Retina (tissue), 1 donor: ENCODE results near the gene SASH3.
"Not testable (repeated sequence)": the region's sequence is repeated elsewhere in the genome, so short reads cannot be mapped to it uniquely, and the experiment has no call there.

ENCODE experiments used
- DNase-seq: peaks from one replicate; pipeline ENCODE4 v3.0.0-alpha.2; 2016

Gene SASH3

DNA sequence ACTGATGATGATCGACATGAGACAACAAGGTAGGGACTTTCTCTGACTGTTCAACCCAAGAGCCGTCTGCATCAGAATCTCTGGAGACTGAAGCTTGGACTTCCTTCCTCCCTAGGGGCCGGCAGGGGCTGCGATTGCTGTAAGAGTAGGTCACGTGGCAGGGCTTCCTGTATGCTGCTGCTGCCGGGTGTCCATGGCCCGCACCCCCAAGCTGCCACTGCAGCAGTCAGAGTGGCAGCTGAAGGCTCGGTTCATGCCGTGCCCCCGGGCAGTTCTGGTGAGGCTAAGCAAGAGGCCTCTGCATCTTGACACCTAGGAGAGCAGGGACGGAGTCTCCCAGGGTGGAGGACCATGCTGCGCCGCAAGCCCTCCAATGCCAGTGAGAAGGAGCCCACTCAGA, at the start of gene SASH3:
Gene SASH3, plus strand, starts transcription at position 203 of the 400 bp plus-strand sequence. Its CDS starts 149 bp downstream, at position 352.
- DNase-seq: no peak

DNA sequence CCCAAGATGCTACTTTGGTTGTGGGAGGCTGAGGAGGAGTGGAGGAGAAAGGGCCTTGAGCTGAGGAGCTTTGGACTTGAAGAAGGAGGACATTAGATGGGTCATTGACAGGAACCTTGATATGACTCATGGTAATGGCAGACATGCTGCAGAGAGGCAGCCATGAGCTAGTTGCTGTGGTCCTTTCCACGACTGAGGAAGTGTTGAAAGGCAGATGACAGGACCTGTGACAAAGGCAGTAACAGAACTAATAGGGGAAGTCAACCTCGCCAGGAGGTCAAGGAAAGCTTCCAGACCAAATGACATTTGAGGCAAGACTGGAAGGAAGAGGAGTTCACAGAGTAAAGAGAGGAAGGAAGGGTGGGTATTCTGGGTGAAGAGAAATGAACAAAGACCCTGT, 48.5 kb upstream of the SASH3 start:
- DNase-seq: no peak

DNA sequence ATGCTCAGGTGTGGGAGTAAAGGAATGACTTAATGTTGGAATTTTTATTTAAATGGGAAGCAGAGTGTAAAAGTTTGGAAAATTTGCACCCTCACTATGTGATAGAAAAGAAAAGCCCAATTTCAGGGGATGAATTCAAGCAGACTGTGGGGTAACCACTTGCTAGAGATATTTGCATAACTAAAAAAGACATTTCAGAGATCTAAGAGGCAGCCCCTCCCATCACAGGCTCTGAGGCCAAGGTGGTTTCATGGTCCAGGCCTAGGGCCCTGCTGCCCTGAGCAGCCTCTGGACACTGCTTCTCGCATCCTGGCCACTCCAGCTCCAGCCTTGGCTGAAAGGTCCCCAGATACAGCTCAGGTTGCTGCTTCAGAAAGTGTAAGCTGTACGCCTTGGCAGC, 46.9 kb upstream of the SASH3 start:
- no peak for DNase-seq

DNA sequence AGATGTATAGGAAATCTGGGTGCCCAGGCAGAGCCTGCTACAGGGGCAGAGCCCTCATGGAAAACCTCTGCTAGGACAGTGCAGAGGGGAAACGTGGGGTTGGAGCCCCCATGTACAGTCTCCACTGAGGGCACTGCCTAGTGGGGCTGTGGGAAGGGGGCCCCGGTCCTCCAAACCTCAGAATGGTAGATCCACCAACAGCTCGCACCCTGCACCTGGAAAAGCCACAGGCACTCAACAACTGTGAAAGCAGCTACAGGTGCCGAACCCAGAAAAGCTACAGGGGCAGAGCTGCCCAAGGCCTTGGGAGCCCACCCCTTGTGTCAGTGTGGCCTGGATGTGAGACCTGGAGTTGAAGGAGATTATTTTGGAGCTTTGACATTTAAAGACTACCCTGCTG, 46.4 kb upstream of the SASH3 start:
- no peak for DNase-seq

DNA sequence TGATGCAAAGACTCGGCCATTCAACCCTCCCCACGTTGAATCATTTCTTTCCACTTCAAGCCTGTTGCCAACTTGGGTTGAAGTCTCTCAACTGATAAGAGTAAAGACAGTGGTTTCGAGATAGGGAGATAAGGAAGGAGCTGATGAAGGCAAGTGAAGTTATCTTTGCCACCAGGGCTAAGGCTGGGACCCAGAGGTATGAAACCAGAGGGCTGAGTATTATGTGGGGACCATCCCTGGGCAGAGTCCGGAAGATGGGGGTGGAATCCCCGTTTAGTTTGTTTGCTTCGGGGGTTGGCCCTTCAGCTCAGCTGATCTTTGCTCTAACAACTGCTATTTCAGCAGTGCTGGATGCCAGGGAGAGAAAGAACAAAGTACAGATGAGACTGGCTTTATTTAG, 43.3 kb upstream of the SASH3 start:
- DNase-seq: no peak

DNA sequence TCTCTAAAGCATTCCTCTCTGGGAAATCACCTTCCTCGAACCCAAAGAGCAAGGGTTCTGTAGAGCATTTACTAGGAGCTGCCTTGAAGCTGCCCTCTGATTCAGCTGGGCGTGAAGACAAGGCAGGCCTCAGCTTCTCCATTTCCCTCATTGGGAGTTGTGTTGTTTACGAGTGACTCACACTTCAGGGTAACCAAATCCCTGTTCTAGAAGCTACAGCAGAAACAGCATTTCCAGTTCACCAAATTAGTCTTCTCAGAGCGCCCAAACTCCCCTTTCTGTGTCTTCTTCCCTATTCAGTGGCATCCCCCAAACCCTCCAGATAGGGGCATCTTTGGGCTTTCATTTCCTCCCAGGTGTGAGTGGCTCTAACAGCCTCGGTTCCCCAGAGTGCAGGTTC, 41.8 kb upstream of the SASH3 start:
- no peak for DNase-seq

DNA sequence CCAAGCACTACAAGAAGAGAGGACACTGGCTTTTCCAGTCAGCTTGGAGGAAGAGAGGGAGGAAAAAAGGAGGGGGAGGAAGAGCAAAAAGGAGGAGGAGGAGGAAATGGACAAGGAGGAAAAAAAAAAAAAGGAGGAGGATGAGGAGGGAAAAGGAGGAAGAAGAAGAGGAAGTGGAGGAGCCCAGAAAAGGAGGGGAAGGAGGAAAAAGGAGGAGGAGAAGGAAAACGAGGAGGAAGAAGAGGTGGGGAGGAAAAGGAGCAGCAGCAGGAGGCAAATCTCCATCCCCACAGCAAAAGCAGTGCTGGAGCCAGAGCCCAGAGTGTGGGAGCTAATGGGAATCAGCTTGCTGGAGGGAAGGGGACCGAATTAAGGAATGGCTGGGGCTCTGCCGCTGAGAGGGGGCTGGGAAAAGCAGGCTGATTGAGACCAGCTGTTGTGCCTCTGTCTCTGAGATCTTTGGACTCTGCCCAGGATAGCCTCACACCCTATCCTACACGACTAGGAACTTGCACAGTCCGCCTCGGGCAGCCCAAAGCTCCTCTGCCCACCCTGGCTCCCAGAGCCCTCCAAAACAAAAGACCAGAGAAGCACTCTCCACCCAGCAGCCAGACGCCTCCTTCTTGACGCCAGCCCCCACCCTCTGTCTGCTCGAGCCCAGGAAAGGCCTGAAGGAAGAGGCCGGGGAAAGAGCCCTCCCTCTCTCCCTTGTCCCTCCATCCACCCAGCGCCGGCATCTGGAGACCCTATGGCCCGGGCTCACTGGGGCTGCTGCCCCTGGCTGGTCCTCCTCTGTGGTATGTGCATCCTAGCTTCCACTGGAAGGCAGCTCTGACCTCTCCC, 41.1 kb upstream of the SASH3 start, which contains the start of gene XPNPEP2:
Gene XPNPEP2, plus strand, starts transcription at position 514 of the 843 bp plus-strand sequence. Its CDS starts 235 bp downstream, at position 749.
- peak; percentile 26 for DNase-seq

DNA sequence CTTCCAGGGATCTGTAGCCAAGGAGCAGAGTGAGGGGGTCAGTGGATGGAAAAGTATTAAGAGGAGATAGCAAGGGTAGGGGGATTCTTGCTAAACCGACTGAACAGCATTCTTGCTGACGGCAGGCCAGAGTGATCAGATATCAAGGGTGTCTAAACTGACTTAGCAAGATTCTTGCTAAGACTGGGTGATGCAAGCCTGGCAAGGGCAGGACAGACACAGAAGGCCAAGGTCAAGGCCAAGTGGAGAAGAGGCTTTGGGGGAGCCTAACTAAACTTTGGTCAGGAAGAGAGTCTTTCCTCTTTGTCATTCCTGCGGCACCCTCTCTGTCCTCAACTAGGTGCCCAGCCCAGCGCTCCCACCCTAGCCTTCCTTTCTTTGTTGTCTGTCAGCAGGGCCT, 40.2 kb upstream of the SASH3 start:
- no peak for DNase-seq

DNA sequence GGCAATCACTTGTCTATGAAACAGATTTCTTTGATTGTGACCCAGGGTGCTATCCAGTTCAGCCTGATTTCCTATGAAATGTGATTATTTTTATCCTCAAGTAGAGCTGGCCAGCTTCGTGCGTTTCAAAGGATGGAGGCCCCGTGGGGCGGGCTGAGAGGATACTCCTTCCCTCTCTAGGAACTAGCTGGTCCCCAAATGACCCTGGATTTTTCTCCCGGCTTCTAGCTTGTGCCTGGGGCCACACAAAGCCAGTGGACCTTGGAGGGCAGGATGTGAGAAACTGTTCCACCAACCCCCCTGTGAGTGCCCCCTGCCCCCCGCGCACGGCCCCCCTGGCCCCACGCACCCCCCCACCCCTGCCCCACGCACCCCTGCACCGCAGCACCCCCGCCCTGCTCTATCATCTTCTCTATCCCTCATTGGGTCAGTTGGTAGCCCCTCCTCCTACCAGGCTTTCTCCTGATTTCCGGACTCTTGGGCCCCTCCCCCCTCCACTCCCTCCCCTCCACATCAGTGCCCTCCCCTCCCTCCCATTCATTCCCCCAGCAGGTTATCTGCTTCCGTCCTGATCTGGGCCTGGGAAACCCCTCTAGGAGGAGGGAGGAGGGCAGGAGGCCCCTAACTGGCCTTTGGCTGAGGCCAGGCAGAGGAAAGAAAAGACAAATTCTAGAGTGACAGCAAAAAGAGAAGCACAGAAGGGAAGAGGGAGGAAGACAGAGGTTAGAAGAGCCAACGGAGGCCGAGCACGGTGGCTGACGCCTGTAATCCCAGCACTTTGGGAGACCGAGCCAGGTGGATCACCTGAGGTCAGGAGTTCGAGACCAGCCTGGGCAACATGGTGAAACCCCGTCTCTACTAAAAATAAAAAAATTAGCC, 37.6 kb upstream of the SASH3 start:
- DNase-seq: no peak

DNA sequence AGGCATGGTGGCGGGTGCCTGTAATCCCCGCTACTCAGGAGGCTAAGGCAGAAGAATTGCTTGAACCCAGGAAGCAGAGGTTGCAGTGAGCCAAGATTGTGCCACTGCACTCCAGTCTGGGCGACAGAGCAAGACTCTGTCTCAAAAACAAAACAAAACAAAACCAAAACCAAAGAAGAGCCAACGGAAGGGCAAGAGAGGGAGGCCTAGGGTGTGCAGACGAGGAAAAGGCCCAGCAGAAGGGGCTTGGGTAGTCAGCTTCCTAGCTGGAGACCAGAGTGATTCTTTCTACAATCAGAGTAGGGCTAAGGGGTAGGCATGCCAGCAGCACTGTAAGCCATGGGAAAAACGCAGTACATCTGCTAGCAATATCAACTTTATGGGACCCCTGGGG, 37.0 kb upstream of the SASH3 start:
- DNase-seq: not testable (repeated sequence)

DNA sequence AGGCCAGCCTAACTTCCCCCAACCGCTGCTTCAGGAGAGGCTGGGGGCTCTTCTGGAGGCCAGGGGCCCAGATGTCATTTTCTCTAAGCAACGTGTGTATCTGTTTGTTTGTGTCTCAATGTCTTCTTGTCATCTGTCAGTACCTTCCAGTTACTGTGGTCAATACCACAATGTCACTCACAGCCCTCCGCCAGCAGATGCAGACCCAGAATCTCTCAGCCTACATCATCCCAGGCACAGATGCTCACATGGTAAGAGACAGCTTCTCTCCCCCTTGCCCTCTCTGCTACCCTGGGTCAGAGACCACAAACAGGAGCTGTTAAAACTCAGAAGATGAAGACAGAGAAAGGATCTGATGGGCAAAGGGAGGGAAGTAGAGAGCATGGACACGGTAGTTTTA, 35.9 kb upstream of the SASH3 start:
- no peak for DNase-seq

DNA sequence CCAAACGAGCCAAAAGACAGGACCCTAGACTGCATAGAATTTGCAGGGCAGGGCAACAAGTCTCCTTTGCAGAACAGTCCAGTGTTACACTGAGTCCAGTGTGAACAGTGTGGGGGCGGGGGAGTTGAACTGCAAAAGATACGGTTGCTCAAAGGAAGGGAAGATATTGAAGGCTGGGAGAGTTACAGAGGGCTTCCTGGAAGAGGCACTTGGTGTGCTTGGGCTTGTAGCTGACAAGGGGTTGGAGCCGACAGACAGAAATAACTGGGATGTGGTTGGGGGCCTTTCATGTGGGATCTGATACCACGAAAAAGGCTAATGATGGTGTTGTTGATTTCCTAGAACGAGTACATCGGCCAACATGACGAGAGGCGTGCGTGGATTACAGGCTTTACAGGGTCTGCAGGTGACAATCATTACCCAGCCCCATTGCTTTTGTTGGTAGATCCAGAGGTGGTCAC, 34.9 kb upstream of the SASH3 start:
- no peak for DNase-seq

DNA sequence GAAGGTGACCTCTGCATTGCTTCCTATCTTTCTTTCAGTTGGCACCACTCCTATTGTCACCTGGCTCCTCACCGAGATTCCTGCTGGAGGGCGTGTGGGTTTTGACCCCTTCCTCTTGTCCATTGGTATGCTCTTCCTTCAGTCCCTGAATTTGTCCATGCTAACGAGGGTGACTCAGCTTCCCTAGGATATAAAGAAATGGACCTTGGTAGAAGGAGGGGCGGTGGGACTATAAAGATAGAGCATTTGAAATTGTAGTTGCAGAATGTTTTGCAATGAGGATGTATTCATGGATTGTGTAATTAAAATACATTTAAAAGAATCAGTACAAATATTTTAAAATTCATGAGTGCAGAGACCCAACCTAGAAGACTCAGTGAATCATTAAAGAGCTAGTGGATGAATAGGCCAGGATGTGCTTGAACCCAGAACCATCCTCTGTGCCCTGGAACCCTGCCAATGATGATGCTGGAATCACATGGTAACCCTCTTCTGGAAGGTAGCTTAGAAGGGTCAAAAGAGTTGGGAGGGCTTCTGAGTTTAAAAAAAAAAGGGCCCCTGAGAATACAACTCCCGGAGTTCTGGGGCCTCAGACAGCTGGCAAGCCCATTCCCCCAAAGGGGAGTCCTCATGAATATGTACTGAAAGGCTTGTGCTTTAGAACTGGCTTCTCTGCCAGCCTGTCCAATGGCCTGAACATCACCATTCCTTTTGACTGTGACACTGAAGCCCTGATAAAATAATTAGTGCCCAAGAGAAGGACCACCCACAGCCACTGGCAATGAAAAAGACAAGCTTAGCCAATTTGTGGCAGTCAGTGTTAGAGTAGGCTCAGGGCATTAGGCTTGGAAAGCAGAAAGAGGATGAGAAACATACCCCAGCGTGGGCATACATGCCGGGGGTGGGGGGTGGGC, 32.9 kb upstream of the SASH3 start:
- no peak for DNase-seq

DNA sequence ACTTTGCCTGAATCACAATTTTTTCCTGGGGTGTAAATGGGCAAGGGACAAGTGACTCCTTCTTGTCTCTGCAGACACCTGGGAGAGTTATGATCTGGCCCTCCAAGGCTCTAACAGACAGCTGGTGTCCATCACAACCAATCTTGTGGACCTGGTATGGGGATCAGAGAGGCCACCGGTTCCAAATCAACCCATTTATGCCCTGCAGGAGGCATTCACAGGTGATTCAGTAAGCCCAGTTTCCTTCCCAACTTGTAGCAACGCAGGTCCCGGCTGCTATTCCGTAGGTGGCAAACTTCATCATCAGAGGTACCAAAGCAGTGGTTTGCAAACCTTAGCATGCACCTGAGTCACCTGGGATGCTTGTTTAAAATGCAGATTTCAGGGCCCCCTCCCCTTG, 32.2 kb upstream of the SASH3 start:
- no peak for DNase-seq

DNA sequence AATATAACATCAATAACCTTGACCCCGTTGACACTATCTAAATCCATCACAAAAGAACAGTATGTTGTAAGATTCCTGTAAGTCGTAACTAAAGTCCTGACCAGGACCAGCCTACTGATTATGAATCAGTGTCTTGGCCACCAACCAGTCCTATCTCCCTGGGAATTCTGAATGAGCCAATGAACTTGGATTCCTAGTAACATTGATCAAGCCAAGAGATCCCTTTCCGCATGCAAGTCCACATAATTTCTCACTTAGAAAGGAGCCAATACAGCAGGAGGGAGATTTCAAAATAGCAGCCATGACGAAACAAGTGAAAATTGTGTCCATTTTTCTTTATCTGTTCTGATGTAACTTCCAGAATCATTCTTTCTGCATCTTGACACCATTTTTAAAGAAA, 31.4 kb upstream of the SASH3 start:
- no peak for DNase-seq

DNA sequence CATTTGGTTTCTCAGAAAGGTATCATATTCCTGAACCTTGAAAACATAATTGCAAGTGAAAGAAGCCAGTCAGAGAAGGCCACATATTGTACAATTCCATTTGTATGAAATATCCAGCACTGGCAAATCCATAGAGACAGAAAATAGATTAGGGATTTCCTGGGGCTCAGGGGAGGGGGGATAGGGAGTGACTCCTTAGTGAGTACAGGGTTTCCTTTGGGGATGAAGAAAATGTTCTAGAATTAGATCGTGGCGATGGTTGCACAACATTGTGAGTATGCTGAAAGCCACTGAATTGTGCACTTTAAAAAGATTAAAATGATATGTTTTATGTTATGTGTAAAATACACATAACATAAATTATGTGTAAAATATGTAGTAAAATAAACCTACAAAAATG, 30.7 kb upstream of the SASH3 start:
- DNase-seq: no peak

DNA sequence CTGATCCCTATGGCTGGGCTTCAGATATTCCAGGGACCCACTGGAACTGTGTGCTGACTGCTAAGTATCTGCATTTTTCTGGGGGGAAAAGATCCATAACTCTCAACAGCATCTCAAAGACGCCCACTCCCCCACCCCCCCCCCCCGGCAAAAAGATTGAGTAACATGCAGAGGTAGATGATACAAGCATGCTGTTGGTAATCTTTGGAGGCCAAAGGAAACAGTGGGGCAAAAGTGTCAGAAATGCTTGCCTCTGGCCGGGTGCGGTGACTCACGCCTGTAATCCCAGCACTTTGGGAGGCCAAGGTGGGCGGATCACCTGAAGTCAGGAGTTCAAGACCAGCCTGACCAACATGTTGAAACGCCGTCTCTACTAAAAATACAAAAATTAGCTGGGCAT, 28.8 kb upstream of the SASH3 start:
- DNase-seq: no peak

DNA sequence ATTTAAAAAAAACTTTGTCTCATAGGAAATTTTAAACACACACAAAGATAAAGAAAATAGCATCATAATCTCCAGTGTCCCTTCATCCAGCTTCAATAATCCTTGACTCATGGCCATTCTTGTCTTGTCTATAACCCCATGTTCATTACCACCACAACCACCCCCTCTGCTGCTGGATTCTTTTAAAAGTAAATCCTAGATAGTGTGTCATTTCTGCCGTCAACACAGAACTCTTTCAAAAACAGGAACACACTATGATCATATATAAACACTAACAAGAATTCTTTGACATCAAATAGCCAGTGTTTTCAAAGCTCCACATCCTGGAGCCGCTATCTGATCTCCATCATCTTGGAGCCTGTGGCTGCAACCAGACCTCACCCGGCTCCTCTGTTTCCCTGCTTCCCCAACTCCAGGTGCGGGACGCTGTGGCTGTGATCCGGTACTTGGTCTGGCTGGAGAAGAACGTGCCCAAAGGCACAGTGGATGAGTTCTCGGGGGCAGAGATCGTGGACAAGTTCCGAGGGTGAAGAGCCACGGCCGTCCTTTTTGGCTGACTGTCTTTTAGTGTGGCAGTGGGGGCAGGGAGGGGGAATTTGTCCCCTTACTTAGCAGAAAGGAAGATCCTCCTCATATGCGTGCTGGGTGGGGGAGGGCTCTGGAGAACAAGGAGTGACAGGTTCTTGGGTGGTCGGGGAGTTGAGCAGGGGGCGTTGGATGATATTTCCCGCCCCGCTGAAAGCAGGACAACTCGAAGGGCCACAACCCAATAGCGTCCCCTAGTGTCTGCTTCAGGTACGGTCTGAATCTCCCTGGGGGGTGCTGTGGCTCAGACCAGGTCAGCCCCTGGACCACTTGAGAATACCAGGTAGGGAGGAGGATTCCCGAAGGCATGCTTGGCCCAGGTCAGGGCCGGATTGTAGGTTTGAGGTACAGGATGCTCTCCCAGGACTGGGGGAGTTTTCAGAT, 25.4 kb upstream of the SASH3 start:
- no peak for DNase-seq

DNA sequence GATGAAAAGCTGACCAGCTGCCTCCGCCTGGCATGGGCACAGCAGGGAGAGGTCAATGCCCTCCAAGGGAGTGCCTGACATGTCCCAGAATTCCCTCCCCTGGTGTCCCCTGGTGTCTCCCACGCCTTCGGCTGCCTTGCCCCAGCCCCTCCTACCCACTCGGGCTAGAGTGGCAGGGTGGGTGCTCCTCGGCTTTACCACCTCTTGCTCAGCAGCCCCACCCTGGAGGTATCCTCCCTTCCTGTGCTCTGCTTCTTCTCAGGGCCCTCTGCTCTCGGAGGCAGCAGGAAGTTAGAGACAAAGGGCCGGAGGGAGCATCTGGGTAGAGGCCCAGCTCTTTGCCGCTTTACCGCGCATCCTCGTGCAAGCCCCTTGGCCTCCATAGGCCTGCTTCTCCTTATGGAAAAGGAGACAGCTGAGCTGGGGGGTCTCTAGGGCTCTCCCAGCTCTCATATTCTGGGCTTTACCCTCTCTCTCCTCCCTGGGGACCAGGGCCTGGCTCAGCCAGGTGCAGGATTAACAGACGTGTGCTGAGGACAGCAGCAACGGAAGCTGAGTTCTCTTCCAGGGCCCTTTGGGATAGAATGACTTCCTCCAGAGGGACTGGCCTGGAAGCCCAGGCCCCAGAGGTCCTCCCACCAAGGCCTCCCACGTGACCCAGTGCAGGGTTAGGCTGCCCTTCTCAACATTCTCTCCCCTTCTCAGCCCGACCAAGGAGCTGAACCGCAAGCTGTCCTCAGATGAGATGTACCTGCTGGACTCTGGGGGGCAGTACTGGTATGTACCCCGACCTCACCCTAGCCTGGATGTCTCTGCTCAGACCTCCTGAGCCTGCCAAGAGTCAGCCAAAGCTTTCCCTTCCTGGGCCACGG, 23.7 kb upstream of the SASH3 start:
- DNase-seq: no peak

DNA sequence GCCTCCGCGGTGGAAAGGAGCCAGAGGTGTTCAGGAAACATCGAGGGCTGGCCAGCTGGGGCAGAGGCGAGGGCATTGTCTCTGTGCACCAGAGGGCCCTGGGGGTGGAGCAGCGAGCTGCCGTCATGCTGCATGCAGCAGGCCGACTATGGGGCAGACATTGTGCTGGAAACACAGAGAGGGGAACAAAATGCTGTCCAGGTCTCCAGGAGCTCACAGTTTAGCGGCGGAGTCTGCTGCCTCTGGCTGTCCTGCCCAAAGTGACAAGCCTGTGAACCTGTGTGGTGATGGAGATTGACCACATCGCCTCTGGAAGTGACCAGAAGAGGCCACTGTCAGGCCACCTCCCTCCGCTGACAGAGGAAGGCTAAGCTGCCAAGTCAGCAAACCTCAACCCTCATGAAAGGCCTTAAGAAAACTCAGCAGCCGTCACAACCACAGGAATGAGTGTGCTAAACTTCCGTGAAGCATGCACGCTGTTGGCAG, 20.1 kb upstream of the SASH3 start:
- no peak for DNase-seq
